Measurements from ENCODE around the gene ERMAP.

The ERMAP gene

DNA sequence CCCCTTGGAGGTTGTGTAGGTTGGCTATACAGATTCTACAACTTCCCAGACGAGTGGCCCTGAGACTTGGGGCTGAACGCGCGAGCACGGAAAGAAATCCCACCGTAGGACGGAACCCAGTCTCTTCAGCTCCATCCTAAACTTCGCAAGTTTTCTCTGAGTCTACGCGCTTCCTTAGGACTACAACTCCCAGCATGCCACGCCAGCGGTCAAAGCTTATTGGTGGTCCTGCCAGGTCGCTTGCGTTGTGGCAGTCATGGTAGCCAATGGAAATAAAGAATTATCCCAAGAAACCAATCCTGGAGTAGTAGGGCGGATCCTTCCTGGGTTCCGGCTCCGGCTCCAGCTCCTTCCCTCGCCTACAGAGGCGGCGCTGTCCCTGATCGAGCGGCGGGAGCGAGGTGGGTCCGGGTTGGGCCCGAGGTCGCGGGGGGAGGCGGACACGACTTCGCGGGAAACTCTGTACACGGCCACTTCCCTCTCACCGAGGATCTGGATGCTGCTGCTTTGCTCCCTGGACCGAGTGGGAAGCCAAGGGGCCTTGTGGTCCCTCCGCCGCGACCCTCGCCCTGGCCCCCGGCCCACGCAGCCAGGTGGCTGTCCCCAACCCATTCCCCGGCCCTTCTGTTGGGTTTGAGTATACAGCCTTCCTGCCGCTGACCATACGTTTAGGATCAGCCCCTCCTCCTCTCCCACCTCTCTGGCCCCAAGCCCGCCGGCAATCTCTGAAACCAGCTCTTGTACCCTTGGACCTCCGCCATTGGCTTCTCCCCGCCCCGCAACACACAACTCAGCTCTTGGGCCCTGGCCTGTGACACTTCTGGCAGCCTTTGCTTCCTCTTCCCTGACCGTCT lies 29.6 kb downstream of the ERMAP start, which contains the start of gene ZNF691:
TSS of gene ZNF691 (plus strand) at position 357 of the 854 bp plus-strand sequence. CDS start 3,046 bp downstream, outside the sequence.
- Histone ChIP-seq H3K14ac (ENCODE audit: low read length) (peak within 1 kb of the TSS; percentile 84), H3K9me3 (ENCODE audit: insufficient read depth, low read depth, low read length) (peaks cover 3% of the 10 kb centered on the region)
- no CpG with 5 or more reads among the region's 50 CpGs for WGBS (ENCODE audit: extremely low coverage, insufficient coverage, insufficient read length)

DNA sequence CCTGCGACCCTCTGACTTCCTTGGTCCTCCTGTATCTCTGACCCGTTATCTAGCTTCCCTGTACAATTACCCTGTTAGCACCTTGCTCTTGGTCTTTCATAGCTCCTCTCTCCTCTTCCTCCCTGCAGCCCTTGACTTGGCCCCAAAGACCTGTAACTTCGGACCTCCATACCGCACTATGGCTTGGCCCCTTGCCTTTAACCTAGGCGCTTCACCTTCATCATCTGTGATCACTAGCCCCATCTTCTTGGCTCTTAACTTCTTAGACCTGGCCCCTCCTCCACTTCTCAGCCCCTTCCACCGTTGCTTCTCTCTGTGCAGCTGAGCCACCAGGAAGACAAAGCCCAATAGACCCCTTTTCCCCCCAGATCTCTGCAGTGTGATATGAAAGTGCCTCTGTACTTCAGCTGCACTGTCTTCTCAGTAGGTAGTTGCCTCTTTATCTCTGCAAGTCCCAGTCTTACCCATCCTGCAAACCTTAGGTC lies 30.2 kb downstream of the ERMAP start:
- no peak overlapping the region for H3K23ac ChIP-seq (ENCODE audit: low read length)
- H3K4ac ChIP-seq (ENCODE audit: low read depth, low read length): peak overlapping the region; percentile 77
- DNase-seq: no peak
- H3K18ac ChIP-seq (ENCODE audit: low read length): peak overlapping the region; percentile 65
- H3K4me2 ChIP-seq (ENCODE audit: low read length): peak overlapping the region; percentile 76
- no peak overlapping the region for H3K27ac ChIP-seq (ENCODE audit: low read depth, low read length)
- H2AFZ ChIP-seq (ENCODE audit: insufficient read depth, low read length, poor library complexity): peak overlapping the region; percentile 89
- peak overlapping the region; percentile 67 for H4K91ac ChIP-seq (ENCODE audit: low read depth, low read length)
- H2BK5ac ChIP-seq (ENCODE audit: low read depth, low read length, poor library complexity): no peak overlapping the region
- peaks cover 5% of the 10 kb centered on the region for H3K79me1 ChIP-seq (ENCODE audit: low read length)
- H2AK5ac ChIP-seq (ENCODE audit: low read length): peak overlapping the region; percentile 35
- H4K12ac ChIP-seq (ENCODE audit: low read depth, low read length): peak overlapping the region; percentile 64
- H3K4me1 ChIP-seq (ENCODE audit: control insufficient read depth in 1 of 2, insufficient read depth in 2 of 2, low read length in 2 of 2): peaks cover 6 to 8% of the 10 kb centered on the region in 2 experiments
- peak overlapping the region; percentile 88 for H3K4me3 ChIP-seq (ENCODE audit: low read depth, low read length)
- H4K8ac ChIP-seq (ENCODE audit: low read depth, low read length): peak overlapping the region; percentile 94
- no peak overlapping the region for H3K9ac ChIP-seq (ENCODE audit: low read length)
- H3K27me3 ChIP-seq (ENCODE audit: insufficient read depth, low read length): no peaks in the 10 kb centered on the region
- H3K79me2 ChIP-seq (ENCODE audit: control insufficient read depth, insufficient read depth, low read length, poor library complexity): peaks cover 7% of the 10 kb centered on the region
- H2BK120ac ChIP-seq (ENCODE audit: insufficient read depth, low read length, poor library complexity): no peak overlapping the region
- peaks cover 5% of the 10 kb centered on the region for H3K9me3 ChIP-seq (ENCODE audit: insufficient read depth, low read depth, low read length)
- peaks cover 9 to 20% of the 10 kb centered on the region in 2 experiments for H3K36me3 ChIP-seq (ENCODE audit: control insufficient read depth in 1 of 2, insufficient read depth in 2 of 2, low read length in 2 of 2)
- H2BK12ac ChIP-seq (ENCODE audit: low read length): no peak overlapping the region
- peak overlapping the region; percentile 84 for H3K14ac ChIP-seq (ENCODE audit: low read length)
- no CpG with 5 or more reads among the region's 6 CpGs for WGBS (ENCODE audit: extremely low coverage, insufficient coverage, insufficient read length)

More for the DNA sequence above, 29.6 kb downstream of the ERMAP start, which contains the start of gene ZNF691:
- Histone ChIP-seq H3K18ac (ENCODE audit: low read length) (peak within 1 kb of the TSS; percentile 65), H3K4ac (ENCODE audit: low read depth, low read length) (peak within 1 kb of the TSS; percentile 77), H3K4me1 (ENCODE audit: control insufficient read depth in 1 of 2, insufficient read depth in 2 of 2, low read length in 2 of 2) (peaks cover 6 to 8% of the 10 kb centered on the region in 2 experiments), H2AFZ (ENCODE audit: insufficient read depth, low read length, poor library complexity) (peak within 1 kb of the TSS; percentile 89), H3K4me2 (ENCODE audit: low read length) (peak within 1 kb of the TSS; percentile 82), H4K12ac (ENCODE audit: low read depth, low read length) (peak within 1 kb of the TSS; percentile 64), H3K27me3 (ENCODE audit: insufficient read depth, low read length) (no peaks in the 10 kb centered on the region), H3K79me1 (ENCODE audit: low read length) (peaks cover 5% of the 10 kb centered on the region), H2BK12ac (ENCODE audit: low read length) (no peak within 1 kb of the TSS), H2BK5ac (ENCODE audit: low read depth, low read length, poor library complexity) (peak within 1 kb of the TSS; percentile 12), H2AK5ac (ENCODE audit: low read length) (peak within 1 kb of the TSS; percentile 35), H3K79me2 (ENCODE audit: control insufficient read depth, insufficient read depth, low read length, poor library complexity) (peaks cover 7% of the 10 kb centered on the region), H3K27ac (ENCODE audit: low read depth, low read length) (no peak within 1 kb of the TSS), H3K36me3 (ENCODE audit: control insufficient read depth in 1 of 2, insufficient read depth in 2 of 2, low read length in 2 of 2) (peaks cover 7 to 13% of the 10 kb centered on the region in 2 experiments), H4K8ac (ENCODE audit: low read depth, low read length) (peak within 1 kb of the TSS; percentile 94), H4K91ac (ENCODE audit: low read depth, low read length) (peak within 1 kb of the TSS; percentile 67), H3K9ac (ENCODE audit: low read length) (peak within 1 kb of the TSS; percentile 82), H3K23ac (ENCODE audit: low read length) (no peak within 1 kb of the TSS), H3K4me3 (ENCODE audit: low read depth, low read length) (peak within 1 kb of the TSS; percentile 88), H2BK120ac (ENCODE audit: insufficient read depth, low read length, poor library complexity) (peak within 1 kb of the TSS; percentile 31)
- DNase-seq: peak; percentile 94 to 98

- H3K9ac ChIP-seq (ENCODE audit: low read length): no peak overlapping the region
- H3K4me1 ChIP-seq (ENCODE audit: control insufficient read depth in 1 of 2, insufficient read depth in 2 of 2, low read length in 2 of 2): peaks cover 6 to 8% of the 10 kb centered on the region in 2 experiments
- no peak for DNase-seq
- peaks cover 5% of the 10 kb centered on the region for H3K79me1 ChIP-seq (ENCODE audit: low read length)
- no peak overlapping the region for H4K91ac ChIP-seq (ENCODE audit: low read depth, low read length)
- H2BK120ac ChIP-seq (ENCODE audit: insufficient read depth, low read length, poor library complexity): no peak overlapping the region
- no peak overlapping the region for H3K4me3 ChIP-seq (ENCODE audit: low read depth, low read length)
- no peak overlapping the region for H3K4me2 ChIP-seq (ENCODE audit: low read length)
- WGBS (ENCODE audit: extremely low coverage, insufficient coverage, insufficient read length): no CpG with 5 or more reads among the region's 6 CpGs
- no peak overlapping the region for H2AFZ ChIP-seq (ENCODE audit: insufficient read depth, low read length, poor library complexity)
- no peak overlapping the region for H3K27ac ChIP-seq (ENCODE audit: low read depth, low read length)
- peaks cover 9 to 17% of the 10 kb centered on the region in 2 experiments for H3K36me3 ChIP-seq (ENCODE audit: control insufficient read depth in 1 of 2, insufficient read depth in 2 of 2, low read length in 2 of 2)
- H3K9me3 ChIP-seq (ENCODE audit: insufficient read depth, low read depth, low read length): peaks cover 5% of the 10 kb centered on the region
- no peak overlapping the region for H3K23ac ChIP-seq (ENCODE audit: low read length)
- no peak overlapping the region for H3K14ac ChIP-seq (ENCODE audit: low read length)
- H3K18ac ChIP-seq (ENCODE audit: low read length): no peak overlapping the region
- no peak overlapping the region for H4K12ac ChIP-seq (ENCODE audit: low read depth, low read length)
- no peak overlapping the region for H3K4ac ChIP-seq (ENCODE audit: low read depth, low read length)
- H4K8ac ChIP-seq (ENCODE audit: low read depth, low read length): no peak overlapping the region
- H3K79me2 ChIP-seq (ENCODE audit: control insufficient read depth, insufficient read depth, low read length, poor library complexity): peaks cover 7% of the 10 kb centered on the region
- H2BK12ac ChIP-seq (ENCODE audit: low read length): no peak overlapping the region
- H2BK5ac ChIP-seq (ENCODE audit: low read depth, low read length, poor library complexity): no peak overlapping the region
- H2AK5ac ChIP-seq (ENCODE audit: low read length): no peak overlapping the region
- no peaks in the 10 kb centered on the region for H3K27me3 ChIP-seq (ENCODE audit: insufficient read depth, low read length)
Observed at GRCh38 chr1:42847721-42848460, 31.0 kb downstream of the ERMAP start.

DNA sequence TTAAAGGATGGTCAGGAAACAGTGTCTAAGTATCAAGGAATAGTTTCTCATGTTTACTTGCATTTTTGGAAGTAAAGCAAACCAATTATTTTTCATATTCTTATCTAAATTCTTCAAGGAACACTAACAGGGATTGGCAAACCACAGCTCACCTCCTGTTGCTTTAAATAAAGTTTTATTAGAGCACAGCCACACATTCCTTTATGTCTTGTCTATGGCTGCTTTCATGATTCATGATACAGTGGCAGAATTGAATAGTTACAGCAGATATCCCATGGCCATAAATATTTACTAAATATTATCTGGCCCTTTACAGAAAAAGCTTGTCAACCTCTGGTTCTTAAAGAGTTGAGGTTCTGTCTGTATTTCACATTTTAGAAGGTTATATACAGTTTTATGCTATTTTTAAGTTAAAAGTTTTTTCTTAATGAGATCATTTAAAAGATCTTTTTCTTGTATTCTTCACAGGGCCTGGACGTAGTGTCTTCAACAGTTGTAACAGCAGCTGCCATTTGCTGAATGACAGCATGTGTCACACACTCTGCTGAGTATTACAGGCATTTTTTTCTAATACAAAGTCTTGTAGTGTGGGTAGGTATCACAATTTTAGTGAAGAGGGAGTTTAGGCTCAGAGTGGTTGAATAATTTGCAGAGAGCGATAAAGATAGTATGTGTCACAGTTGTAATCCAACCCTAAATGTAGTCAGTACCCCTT lies 32.1 kb downstream of the ERMAP start:
- H2AFZ ChIP-seq (ENCODE audit: insufficient read depth, low read length, poor library complexity): no peak overlapping the region
- H3K18ac ChIP-seq (ENCODE audit: low read length): no peak overlapping the region
- WGBS (ENCODE audit: extremely low coverage, insufficient coverage, insufficient read length): no CpG with 5 or more reads among the region's 2 CpGs
- H3K9ac ChIP-seq (ENCODE audit: low read length): no peak overlapping the region
- H3K9me3 ChIP-seq (ENCODE audit: insufficient read depth, low read depth, low read length): peaks cover 5% of the 10 kb centered on the region
- no peak for DNase-seq
- no peak overlapping the region for H4K12ac ChIP-seq (ENCODE audit: low read depth, low read length)
- no peak overlapping the region for H2BK12ac ChIP-seq (ENCODE audit: low read length)
- no peak overlapping the region for H3K27ac ChIP-seq (ENCODE audit: low read depth, low read length)
- H3K27me3 ChIP-seq (ENCODE audit: insufficient read depth, low read length): no peaks in the 10 kb centered on the region
- no peak overlapping the region for H3K23ac ChIP-seq (ENCODE audit: low read length)
- H3K79me2 ChIP-seq (ENCODE audit: control insufficient read depth, insufficient read depth, low read length, poor library complexity): peaks cover 7% of the 10 kb centered on the region
- no peak overlapping the region for H2BK5ac ChIP-seq (ENCODE audit: low read depth, low read length, poor library complexity)
- no peak overlapping the region for H2BK120ac ChIP-seq (ENCODE audit: insufficient read depth, low read length, poor library complexity)
- no peak overlapping the region for H3K4ac ChIP-seq (ENCODE audit: low read depth, low read length)
- peaks cover 5% of the 10 kb centered on the region for H3K79me1 ChIP-seq (ENCODE audit: low read length)
- H4K91ac ChIP-seq (ENCODE audit: low read depth, low read length): no peak overlapping the region
- no peak overlapping the region for H3K14ac ChIP-seq (ENCODE audit: low read length)
- H3K36me3 ChIP-seq (ENCODE audit: control insufficient read depth in 1 of 2, insufficient read depth in 2 of 2, low read length in 2 of 2): peaks cover 9 to 17% of the 10 kb centered on the region in 2 experiments
- H3K4me2 ChIP-seq (ENCODE audit: low read length): no peak overlapping the region
- no peak overlapping the region for H4K8ac ChIP-seq (ENCODE audit: low read depth, low read length)
- H3K4me1 ChIP-seq (ENCODE audit: control insufficient read depth in 1 of 2, insufficient read depth in 2 of 2, low read length in 2 of 2): peaks cover 6 to 8% of the 10 kb centered on the region in 2 experiments
- H3K4me3 ChIP-seq (ENCODE audit: low read depth, low read length): no peak overlapping the region
- no peak overlapping the region for H2AK5ac ChIP-seq (ENCODE audit: low read length)
